ENCODE data around the gene OVOL1.
A peak's percentile ranks its signal among the peaks of the same experiment; 100 is the strongest.

OVOL1 gene

DNA sequence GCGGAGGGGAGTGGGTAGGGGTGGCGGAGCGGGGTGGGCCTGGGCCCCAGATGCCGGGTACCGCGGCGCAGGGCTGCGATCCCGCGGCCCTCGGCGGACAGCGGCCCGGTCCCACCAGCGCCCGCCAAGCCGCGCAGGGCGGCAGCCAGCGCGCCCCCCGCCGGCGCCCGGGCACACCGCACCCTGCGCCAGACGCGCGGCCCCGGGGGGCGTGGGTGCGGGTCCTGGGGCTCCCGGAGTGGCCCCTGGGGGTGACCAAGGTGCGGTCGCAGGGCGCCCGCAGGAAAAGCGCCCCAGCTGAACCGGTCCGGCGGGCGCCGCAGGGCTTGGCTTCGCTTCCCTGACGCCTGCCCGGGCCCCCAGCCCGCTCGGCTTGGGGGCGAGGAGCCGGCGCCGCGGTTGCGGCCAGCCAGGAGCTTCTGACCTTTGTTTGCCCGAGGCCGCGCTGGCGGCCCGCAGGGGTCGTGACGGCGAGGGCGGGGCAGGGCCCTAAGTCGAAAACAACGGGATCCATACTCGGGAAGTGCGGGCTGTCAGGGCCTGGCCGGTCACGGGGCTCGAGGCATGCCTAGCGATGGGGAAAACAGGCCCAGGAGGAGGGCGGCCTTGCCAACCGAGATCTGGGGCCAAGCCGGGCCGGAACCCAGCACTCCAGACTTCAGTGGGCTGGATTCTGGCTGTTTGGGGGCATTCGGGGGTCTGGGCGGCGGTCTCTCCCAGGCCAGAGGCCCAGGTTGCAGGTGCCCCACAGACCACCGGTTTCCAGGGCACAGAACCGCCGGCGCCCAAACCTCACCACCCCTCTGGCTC is 5.5 kb upstream of the OVOL1 start:
- H3K36me3 ChIP-seq (ENCODE audit: control insufficient read depth in 1 of 2, insufficient read depth in 2 of 2, low read depth in 1 of 2, low read length in 2 of 2): peaks cover 26 to 32% of the 10 kb centered on the region in 2 experiments
- H3K27me3 ChIP-seq (ENCODE audit: control insufficient read depth in 1 of 2, insufficient read depth in 1 of 2, low read length in 2 of 2): peaks cover 14 to 34% of the 10 kb centered on the region in 2 experiments
- 11% methylated on average over 73 of the region's 83 CpGs for WGBS

GRCh38 chr11:65781962-65782815 is 4.7 kb upstream of the OVOL1 start:
- WGBS: 87% methylated on average over 9 of the region's 13 CpGs
- no peak overlapping the region for H2BK120ac ChIP-seq (ENCODE audit: low read depth, low read length)
- peak overlapping the region; percentile 45 for H4K8ac ChIP-seq (ENCODE audit: low read length)
- H3K14ac ChIP-seq (ENCODE audit: low read length in 2 of 2): no peak overlapping the region
- no peak overlapping the region for H3K4me3 ChIP-seq (ENCODE audit: insufficient read depth in 1 of 2, low read depth in 1 of 2, low read length in 2 of 2)
- no peak overlapping the region for H4K91ac ChIP-seq (ENCODE audit: low read length)
- no peaks in the 10 kb centered on the region for H3K9me3 ChIP-seq (ENCODE audit: control insufficient read depth, low read length)
- H3K23ac ChIP-seq (ENCODE audit: low read length in 2 of 2): peak overlapping the region in 1 of 2 experiments; percentile 65
- H2BK15ac ChIP-seq (ENCODE audit: low read depth, poor library complexity, severe bottlenecking): peak overlapping the region; percentile 36
- H3K27ac ChIP-seq (ENCODE audit: low read length, poor library complexity, severe bottlenecking): no peak overlapping the region
- H3K4ac ChIP-seq (ENCODE audit: low read depth in 1 of 2, low read length in 2 of 2): no peak overlapping the region
- H3K18ac ChIP-seq (ENCODE audit: low read depth in 1 of 2, low read length in 2 of 2): no peak overlapping the region
- no peak overlapping the region for H2AK5ac ChIP-seq (ENCODE audit: low read length, severe bottlenecking)
- H2AFZ ChIP-seq (ENCODE audit: low read depth, low read length): no peak overlapping the region
- peak overlapping the region in 1 of 2 experiments; percentile 11 for H2BK12ac ChIP-seq (ENCODE audit: low read length in 2 of 2)
- H2BK5ac ChIP-seq (ENCODE audit: low read depth, low read length, poor library complexity, severe bottlenecking): no peak overlapping the region
- H3K4me1 ChIP-seq (ENCODE audit: control insufficient read depth, insufficient read depth, low read depth, low read length): peaks cover 36% of the 10 kb centered on the region
- peak overlapping the region; percentile 71 for H3K9ac ChIP-seq (ENCODE audit: low read length)
- H3K79me1 ChIP-seq (replicated peaks; ENCODE audit: low read length, poor library complexity, severe bottlenecking): peaks cover 26% of the 10 kb centered on the region
- H3K27me3 ChIP-seq (ENCODE audit: control insufficient read depth in 1 of 2, insufficient read depth in 1 of 2, low read length in 2 of 2): peaks cover 19 to 40% of the 10 kb centered on the region in 2 experiments
- H3K4me2 ChIP-seq (ENCODE audit: low read length, poor library complexity, severe bottlenecking): no peak overlapping the region
- peaks cover 20 to 24% of the 10 kb centered on the region in 2 experiments for H3K36me3 ChIP-seq (ENCODE audit: control insufficient read depth in 1 of 2, insufficient read depth in 2 of 2, low read depth in 1 of 2, low read length in 2 of 2)
- no peak for DNase-seq

More for the DNA sequence above, 5.5 kb upstream of the OVOL1 start:
- no peaks in the 10 kb centered on the region for H3K9me3 ChIP-seq (ENCODE audit: control insufficient read depth, low read length)
- peak overlapping the region in 1 of 2 experiments; percentile 33 for H3K4ac ChIP-seq (ENCODE audit: low read depth in 1 of 2, low read length in 2 of 2)
- H3K4me1 ChIP-seq (ENCODE audit: control insufficient read depth, insufficient read depth, low read depth, low read length): peaks cover 30% of the 10 kb centered on the region
- peak overlapping the region; percentile 71 for H3K9ac ChIP-seq (ENCODE audit: low read length)
- H2BK12ac ChIP-seq (ENCODE audit: low read length in 2 of 2): peak overlapping the region; percentile 11 to 30
- H2BK15ac ChIP-seq (ENCODE audit: low read depth, poor library complexity, severe bottlenecking): peak overlapping the region; percentile 55
- peak overlapping the region; percentile 48 for H4K91ac ChIP-seq (ENCODE audit: low read length)
- peak overlapping the region in 1 of 2 experiments; percentile 3 for H3K23ac ChIP-seq (ENCODE audit: low read length in 2 of 2)
- no peak for DNase-seq
- peak overlapping the region; percentile 45 for H4K8ac ChIP-seq (ENCODE audit: low read length)
- H2BK5ac ChIP-seq (ENCODE audit: low read depth, low read length, poor library complexity, severe bottlenecking): peak overlapping the region; percentile 35
- no peak overlapping the region for H3K27ac ChIP-seq (ENCODE audit: low read length, poor library complexity, severe bottlenecking)
- H3K79me1 ChIP-seq (replicated peaks; ENCODE audit: low read length, poor library complexity, severe bottlenecking): peaks cover 32% of the 10 kb centered on the region
- H3K14ac ChIP-seq (ENCODE audit: low read length in 2 of 2): no peak overlapping the region
- peak overlapping the region; percentile 36 for H2AFZ ChIP-seq (ENCODE audit: low read depth, low read length)
- H2BK120ac ChIP-seq (ENCODE audit: low read depth, low read length): peak overlapping the region; percentile 58
- peak overlapping the region; percentile 51 to 76 for H3K4me3 ChIP-seq (ENCODE audit: insufficient read depth in 1 of 2, low read depth in 1 of 2, low read length in 2 of 2)
- H3K18ac ChIP-seq (ENCODE audit: low read depth in 1 of 2, low read length in 2 of 2): peak overlapping the region; percentile 21 to 50
- peak overlapping the region; percentile 93 for H3K4me2 ChIP-seq (ENCODE audit: low read length, poor library complexity, severe bottlenecking)
- no peak overlapping the region for H2AK5ac ChIP-seq (ENCODE audit: low read length, severe bottlenecking)

GRCh38 chr11:65782816-65783228 is 4.0 kb upstream of the OVOL1 start:
- H2AK5ac ChIP-seq (ENCODE audit: low read length, severe bottlenecking): no peak overlapping the region
- H3K36me3 ChIP-seq (ENCODE audit: control insufficient read depth in 1 of 2, insufficient read depth in 2 of 2, low read depth in 1 of 2, low read length in 2 of 2): peaks cover 14 to 18% of the 10 kb centered on the region in 2 experiments
- H3K9ac ChIP-seq (ENCODE audit: low read length): no peak overlapping the region
- H3K4me1 ChIP-seq (ENCODE audit: control insufficient read depth, insufficient read depth, low read depth, low read length): peaks cover 40% of the 10 kb centered on the region
- H4K8ac ChIP-seq (ENCODE audit: low read length): no peak overlapping the region
- no peaks in the 10 kb centered on the region for H3K9me3 ChIP-seq (ENCODE audit: control insufficient read depth, low read length)
- no peak overlapping the region for H3K27ac ChIP-seq (ENCODE audit: low read length, poor library complexity, severe bottlenecking)
- peaks cover 20% of the 10 kb centered on the region for H3K79me1 ChIP-seq (replicated peaks; ENCODE audit: low read length, poor library complexity, severe bottlenecking)
- DNase-seq: no peak
- H2BK12ac ChIP-seq (ENCODE audit: low read length in 2 of 2): no peak overlapping the region
- no peak overlapping the region for H3K18ac ChIP-seq (ENCODE audit: low read depth in 1 of 2, low read length in 2 of 2)
- H3K4me2 ChIP-seq (ENCODE audit: low read length, poor library complexity, severe bottlenecking): no peak overlapping the region
- no peak overlapping the region for H3K23ac ChIP-seq (ENCODE audit: low read length in 2 of 2)
- H4K91ac ChIP-seq (ENCODE audit: low read length): no peak overlapping the region
- no peak overlapping the region for H2BK5ac ChIP-seq (ENCODE audit: low read depth, low read length, poor library complexity, severe bottlenecking)
- no peak overlapping the region for H2AFZ ChIP-seq (ENCODE audit: low read depth, low read length)
- no peak overlapping the region for H3K14ac ChIP-seq (ENCODE audit: low read length in 2 of 2)
- H3K4me3 ChIP-seq (ENCODE audit: insufficient read depth in 1 of 2, low read depth in 1 of 2, low read length in 2 of 2): no peak overlapping the region
- peaks cover 24 to 43% of the 10 kb centered on the region in 2 experiments for H3K27me3 ChIP-seq (ENCODE audit: control insufficient read depth in 1 of 2, insufficient read depth in 1 of 2, low read length in 2 of 2)
- H3K4ac ChIP-seq (ENCODE audit: low read depth in 1 of 2, low read length in 2 of 2): no peak overlapping the region
- 93% methylated on average over 9 of the region's 9 CpGs for WGBS
- H2BK15ac ChIP-seq (ENCODE audit: low read depth, poor library complexity, severe bottlenecking): no peak overlapping the region
- no peak overlapping the region for H2BK120ac ChIP-seq (ENCODE audit: low read depth, low read length)
